DOHH2 (cell line): Measurements from ENCODE around the gene COL23A1.
"Not testable (repeated sequence)": the region's sequence is repeated elsewhere in the genome, so short reads cannot be mapped to it uniquely, and the experiment has no call there.

Experiments
- CTCF ChIP-seq: fragments of 200-600 bp; sonication (generic); IDR thresholded peaks from one replicate; pipeline ENCODE4 v1.5.1; 2014; ENCODE audit warnings: antibody characterized with exemption, mild to moderate bottlenecking, low read depth, low read length; ENCODE audit not compliant: poor library complexity, severe bottlenecking
- EZH2phosphoT487 ChIP-seq: fragments of 200-600 bp; sonication (generic); IDR thresholded peaks from 2 replicates; pipeline ENCODE4 v1.6.1; 2017; ENCODE audit warnings: borderline replicate concordance, mild to moderate bottlenecking, antibody characterized with exemption, low read length, moderate library complexity, mixed read lengths

- TF ChIP-seq EZH2phosphoT487, CTCF: not testable (repeated sequence)
Measured at GRCh38 chr5:178486878-178487512, 103.2 kb downstream of the COL23A1 start.
